WTC11 (cell line): ENCODE data around the gene COL4A2. TPM values are rescaled to one million over a fixed set of nuclear protein-coding genes. Genes with fewer than 3 reads are reported as not detected.

Source experiments
- ATAC-seq: fragments of 200-7000 bp; cut with Tn5 transposase; 2 replicates; pipeline ENCODE4 v1.10.0; 2021; ENCODE audit warnings: mild to moderate bottlenecking, moderate library complexity
- CTCF ChIA-PET: fragments of 300-600 bp; sonication (Branson Sonifier 250); formaldehyde crosslinking; loops from one replicate; lab custom pipeline; 2021; ENCODE audit warnings: antibody characterized with exemption; lab: Charles Lee
- POLR2A ChIA-PET: fragments of 350-600 bp; sonication (Branson Sonifier 250); formaldehyde crosslinking; loops from one replicate; lab custom pipeline; 2021; ENCODE audit warnings: antibody characterized with exemption; lab: Charles Lee
- DNase-seq: peaks from one replicate; pipeline ENCODE4 v3.0.0; 2021; ENCODE audit warnings: low spot score
- H3K27ac Mint-ChIP-seq: 2 replicates; pipeline ENCODE4 v1.8.0; 2021; ENCODE audit warnings: mixed read lengths
- H3K27me3 Mint-ChIP-seq: 2 replicates; pipeline ENCODE4 v1.8.0; 2021; ENCODE audit warnings: low read depth, mild to moderate bottlenecking, moderate library complexity, mixed read lengths
- H3K36me3 Mint-ChIP-seq: 2 replicates; pipeline ENCODE4 v1.8.0; 2021; ENCODE audit warnings: mixed read lengths
- H3K4me1 Mint-ChIP-seq: 2 replicates; pipeline ENCODE4 v1.8.0; 2022; ENCODE audit warnings: mixed read lengths
- H3K4me3 Mint-ChIP-seq: 2 replicates; pipeline ENCODE4 v1.8.0; 2021; ENCODE audit warnings: mild to moderate bottlenecking, moderate library complexity, mixed read lengths
- H3K9me3 Mint-ChIP-seq: 2 replicates; pipeline ENCODE4 v1.8.0; 2021; ENCODE audit warnings: mixed read lengths
- ATF3 ChIP-seq: sonication (generic); formaldehyde crosslinking; conservative IDR thresholded peaks from 2 replicates; pipeline ENCODE4 v1.8.1; 2022; ENCODE audit warnings: mild to moderate bottlenecking, missing genetic modification reagents
- CREB1 ChIP-seq: sonication (generic); formaldehyde crosslinking; IDR thresholded peaks from 2 replicates; pipeline ENCODE4 v1.8.0; 2023; ENCODE audit warnings: mild to moderate bottlenecking, missing genetic modification reagents
- EMX1 ChIP-seq: fragments of 250-450 bp; sonication (Bioruptor Pico); IDR thresholded peaks from 2 replicates; pipeline ENCODE4 v1.8.0; 2021; ENCODE audit warnings: mild to moderate bottlenecking
- HMGXB4 ChIP-seq: sonication (generic); formaldehyde crosslinking; IDR thresholded peaks from 2 replicates; pipeline ENCODE4 v1.8.1; 2023; ENCODE audit warnings: mild to moderate bottlenecking, moderate library complexity, missing genetic modification reagents
- IRF2 ChIP-seq: sonication (generic); formaldehyde crosslinking; IDR thresholded peaks from 2 replicates; pipeline ENCODE4 v1.8.0; 2022; ENCODE audit warnings: low read depth, missing genetic modification reagents, borderline replicate concordance
- KAT7 ChIP-seq: sonication (generic); formaldehyde crosslinking; IDR thresholded peaks from 2 replicates; pipeline ENCODE4 v1.8.1; 2023; ENCODE audit warnings: missing genetic modification reagents, mild to moderate bottlenecking, borderline replicate concordance
- MAX ChIP-seq: sonication (generic); formaldehyde crosslinking; IDR thresholded peaks from 2 replicates; pipeline ENCODE4 v1.8.0; 2022; ENCODE audit warnings: mild to moderate bottlenecking, missing genetic modification reagents
- MXD4 ChIP-seq: fragments of 250-450 bp; sonication (Bioruptor Pico); IDR thresholded peaks from 2 replicates; pipeline ENCODE4 v1.8.0; 2021; ENCODE audit warnings: mild to moderate bottlenecking, moderate library complexity, borderline replicate concordance
- OVOL2 ChIP-seq: fragments of 250-450 bp; sonication (Bioruptor Pico); IDR thresholded peaks from 2 replicates; pipeline ENCODE4 v1.9.0; 2021; ENCODE audit warnings: mild to moderate bottlenecking, borderline replicate concordance
- PRRX2 ChIP-seq: fragments of 250-450 bp; sonication (Bioruptor Pico); IDR thresholded peaks from 2 replicates; pipeline ENCODE4 v1.8.0; 2021; ENCODE audit warnings: mild to moderate bottlenecking
- SMAD4 ChIP-seq: sonication (generic); formaldehyde crosslinking; IDR thresholded peaks from 2 replicates; pipeline ENCODE4 v1.8.0; 2022; ENCODE audit warnings: mild to moderate bottlenecking, missing genetic modification reagents
- SP1 ChIP-seq: sonication (generic); formaldehyde crosslinking; conservative IDR thresholded peaks from 2 replicates; pipeline ENCODE4 v1.8.1; 2022; ENCODE audit warnings: missing genetic modification reagents
- TCF7 ChIP-seq: sonication (generic); formaldehyde crosslinking; IDR thresholded peaks from 2 replicates; pipeline ENCODE4 v1.8.0; 2022; ENCODE audit warnings: mild to moderate bottlenecking, low read depth, missing genetic modification reagents, moderate library complexity
- TEAD4 ChIP-seq: sonication (generic); formaldehyde crosslinking; IDR thresholded peaks from 2 replicates; pipeline ENCODE4 v1.8.0; 2022; ENCODE audit warnings: mild to moderate bottlenecking, missing genetic modification reagents
- TP53 ChIP-seq: sonication (generic); formaldehyde crosslinking; IDR thresholded peaks from 2 replicates; pipeline ENCODE4 v1.8.1; 2023; ENCODE audit warnings: mild to moderate bottlenecking, missing genetic modification reagents
- USF2 ChIP-seq: sonication (generic); formaldehyde crosslinking; IDR thresholded peaks from 2 replicates; pipeline ENCODE4 v1.8.1; 2023; ENCODE audit warnings: mild to moderate bottlenecking, missing genetic modification reagents, moderate library complexity
- ZBTB43 ChIP-seq: sonication (generic); formaldehyde crosslinking; IDR thresholded peaks from 2 replicates; pipeline ENCODE4 v1.8.1; 2023; ENCODE audit warnings: mild to moderate bottlenecking, missing genetic modification reagents
- ZNF121 ChIP-seq: sonication (generic); formaldehyde crosslinking; IDR thresholded peaks from 2 replicates; pipeline ENCODE4 v1.8.0; 2023; ENCODE audit warnings: missing genetic modification reagents
- ZNF232 ChIP-seq: sonication (generic); formaldehyde crosslinking; IDR thresholded peaks from 2 replicates; pipeline ENCODE4 v1.8.0; 2022; ENCODE audit warnings: mild to moderate bottlenecking, missing genetic modification reagents
- ZNF396 ChIP-seq: fragments of 250-450 bp; sonication (Bioruptor Pico); IDR thresholded peaks from 2 replicates; pipeline ENCODE4 v1.8.0; 2021; ENCODE audit warnings: mild to moderate bottlenecking, moderate library complexity, borderline replicate concordance
- ZSCAN18 ChIP-seq: fragments of 250-450 bp; sonication (Bioruptor Pico); IDR thresholded peaks from 2 replicates; pipeline ENCODE4 v2.1.2; 2022; ENCODE audit warnings: mild to moderate bottlenecking, moderate library complexity
- total RNA-seq: library from RNA; stranded (reverse); gene quantifications from 3 replicates; pipeline ENCODE4 v1.2.3, GENCODE V29; 2021
- TF ChIP-seq, protein P1 (sequence below): sonication (generic); formaldehyde crosslinking; IDR thresholded peaks from 2 replicates; pipeline ENCODE4 v1.8.1; 2023; ENCODE audit warnings: mild to moderate bottlenecking, missing genetic modification reagents, moderate library complexity
- TF ChIP-seq, protein P2 (sequence below): fragments of 200-600 bp; IDR thresholded peaks from 2 replicates; pipeline ENCODE4 v1.8.0; 2022; ENCODE audit warnings: antibody characterized with exemption
- TF ChIP-seq, protein P3 (sequence below): sonication (generic); formaldehyde crosslinking; IDR thresholded peaks from 2 replicates; pipeline ENCODE4 v1.8.0; 2023; ENCODE audit warnings: mild to moderate bottlenecking, missing genetic modification reagents

COL4A2 gene
- total RNA-seq, 1 experiment from 2014 or later, result 109 TPM

- TF ChIP-seq MAX (CRISPR knock-in tag) (no peak), ATF3 (CRISPR knock-in tag) (no peak)
These were observed 96.2 kb downstream of the COL4A2 start (continued) for GRCh38 chr13:110403315-110403714.

DNA sequence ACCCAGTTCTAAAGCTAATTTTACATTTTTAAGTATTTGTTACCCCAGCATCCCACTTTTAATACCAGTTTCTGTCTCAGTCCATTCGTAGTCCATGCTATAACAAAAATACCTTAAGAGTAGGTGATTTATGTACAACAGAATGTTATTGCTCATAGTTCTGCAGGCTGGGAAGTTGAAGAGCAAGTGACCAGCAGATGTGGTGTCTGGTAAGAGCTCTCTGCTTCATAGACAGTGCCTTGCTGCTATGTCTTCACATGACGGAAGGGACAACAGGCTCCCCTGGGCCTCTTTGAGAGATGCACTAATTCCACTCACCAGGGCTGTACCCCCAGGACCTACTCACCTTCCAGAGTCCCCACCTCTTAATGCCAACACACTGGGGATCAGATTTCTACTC, 96.6 kb downstream of the COL4A2 start:
- ATAC-seq (no peak), DNase-seq (no peak)
- TF ChIP-seq PRRX2 (CRISPR knock-in tag), result no peak
- TF ChIP-seq KAT7 (CRISPR knock-in tag), result no peak
- TF ChIP-seq, protein P1, sequence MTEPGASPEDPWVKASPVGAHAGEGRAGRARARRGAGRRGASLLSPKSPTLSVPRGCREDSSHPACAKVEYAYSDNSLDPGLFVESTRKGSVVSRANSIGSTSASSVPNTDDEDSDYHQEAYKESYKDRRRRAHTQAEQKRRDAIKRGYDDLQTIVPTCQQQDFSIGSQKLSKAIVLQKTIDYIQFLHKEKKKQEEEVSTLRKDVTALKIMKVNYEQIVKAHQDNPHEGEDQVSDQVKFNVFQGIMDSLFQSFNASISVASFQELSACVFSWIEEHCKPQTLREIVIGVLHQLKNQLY (CRISPR knock-in tag), result no peak
- no peak for TF ChIP-seq SP1
- no peak for TF ChIP-seq TP53 (CRISPR knock-in tag)
- no peak for TF ChIP-seq ZNF396 (CRISPR knock-in tag)
- TF ChIP-seq, protein P2, sequence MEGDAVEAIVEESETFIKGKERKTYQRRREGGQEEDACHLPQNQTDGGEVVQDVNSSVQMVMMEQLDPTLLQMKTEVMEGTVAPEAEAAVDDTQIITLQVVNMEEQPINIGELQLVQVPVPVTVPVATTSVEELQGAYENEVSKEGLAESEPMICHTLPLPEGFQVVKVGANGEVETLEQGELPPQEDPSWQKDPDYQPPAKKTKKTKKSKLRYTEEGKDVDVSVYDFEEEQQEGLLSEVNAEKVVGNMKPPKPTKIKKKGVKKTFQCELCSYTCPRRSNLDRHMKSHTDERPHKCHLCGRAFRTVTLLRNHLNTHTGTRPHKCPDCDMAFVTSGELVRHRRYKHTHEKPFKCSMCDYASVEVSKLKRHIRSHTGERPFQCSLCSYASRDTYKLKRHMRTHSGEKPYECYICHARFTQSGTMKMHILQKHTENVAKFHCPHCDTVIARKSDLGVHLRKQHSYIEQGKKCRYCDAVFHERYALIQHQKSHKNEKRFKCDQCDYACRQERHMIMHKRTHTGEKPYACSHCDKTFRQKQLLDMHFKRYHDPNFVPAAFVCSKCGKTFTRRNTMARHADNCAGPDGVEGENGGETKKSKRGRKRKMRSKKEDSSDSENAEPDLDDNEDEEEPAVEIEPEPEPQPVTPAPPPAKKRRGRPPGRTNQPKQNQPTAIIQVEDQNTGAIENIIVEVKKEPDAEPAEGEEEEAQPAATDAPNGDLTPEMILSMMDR, result no peak
- TF ChIP-seq, protein P3, sequence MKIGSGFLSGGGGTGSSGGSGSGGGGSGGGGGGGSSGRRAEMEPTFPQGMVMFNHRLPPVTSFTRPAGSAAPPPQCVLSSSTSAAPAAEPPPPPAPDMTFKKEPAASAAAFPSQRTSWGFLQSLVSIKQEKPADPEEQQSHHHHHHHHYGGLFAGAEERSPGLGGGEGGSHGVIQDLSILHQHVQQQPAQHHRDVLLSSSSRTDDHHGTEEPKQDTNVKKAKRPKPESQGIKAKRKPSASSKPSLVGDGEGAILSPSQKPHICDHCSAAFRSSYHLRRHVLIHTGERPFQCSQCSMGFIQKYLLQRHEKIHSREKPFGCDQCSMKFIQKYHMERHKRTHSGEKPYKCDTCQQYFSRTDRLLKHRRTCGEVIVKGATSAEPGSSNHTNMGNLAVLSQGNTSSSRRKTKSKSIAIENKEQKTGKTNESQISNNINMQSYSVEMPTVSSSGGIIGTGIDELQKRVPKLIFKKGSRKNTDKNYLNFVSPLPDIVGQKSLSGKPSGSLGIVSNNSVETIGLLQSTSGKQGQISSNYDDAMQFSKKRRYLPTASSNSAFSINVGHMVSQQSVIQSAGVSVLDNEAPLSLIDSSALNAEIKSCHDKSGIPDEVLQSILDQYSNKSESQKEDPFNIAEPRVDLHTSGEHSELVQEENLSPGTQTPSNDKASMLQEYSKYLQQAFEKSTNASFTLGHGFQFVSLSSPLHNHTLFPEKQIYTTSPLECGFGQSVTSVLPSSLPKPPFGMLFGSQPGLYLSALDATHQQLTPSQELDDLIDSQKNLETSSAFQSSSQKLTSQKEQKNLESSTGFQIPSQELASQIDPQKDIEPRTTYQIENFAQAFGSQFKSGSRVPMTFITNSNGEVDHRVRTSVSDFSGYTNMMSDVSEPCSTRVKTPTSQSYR (CRISPR knock-in tag), result no peak
- no peaks in the 10 kb centered on the region for H3K9me3 Mint-ChIP-seq
- peaks cover 20% of the 10 kb centered on the region for H3K4me1 Mint-ChIP-seq
- POLR2A ChIA-PET, result interaction anchor here (0.6 kb wide), 1 partner anchor 275 kb away, joined by 3 read pairs; no protein-coding TSS in a partner anchor
- CTCF ChIA-PET, result no interaction called here
- no peaks in the 10 kb centered on the region for H3K36me3 Mint-ChIP-seq
- H3K4me3 Mint-ChIP-seq, result no peak overlapping the region
- H3K27me3 Mint-ChIP-seq, result no peaks in the 10 kb centered on the region
- H3K27ac Mint-ChIP-seq, result no peak overlapping the region; the same call in 1 of the 2 replicates

DNA sequence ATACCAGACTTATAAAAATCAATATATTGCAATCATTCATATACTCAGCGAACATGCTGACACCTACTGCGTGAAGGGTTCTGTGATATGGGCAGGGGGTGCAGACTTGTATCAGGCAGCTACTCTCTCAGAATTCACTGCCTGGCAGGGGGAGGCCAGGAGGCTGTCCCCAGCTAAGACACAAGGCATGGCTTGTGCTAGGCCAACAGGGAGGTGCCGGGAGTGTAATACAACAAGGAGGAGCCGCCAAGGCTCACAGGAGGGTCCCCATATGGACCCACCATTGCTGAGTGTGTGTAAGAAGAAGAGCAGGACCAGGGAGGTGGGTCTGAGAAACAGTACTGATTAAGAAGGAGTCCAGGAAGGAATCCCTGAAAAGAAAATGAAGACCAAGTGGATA, 97.2 kb downstream of the COL4A2 start:
- no peak for DNase-seq
- CTCF ChIA-PET, result no interaction called here
- Mint-ChIP-seq H3K9me3 (no peaks in the 10 kb centered on the region), H3K27me3 (no peaks in the 10 kb centered on the region), H3K4me1 (peaks cover 20% of the 10 kb centered on the region), H3K36me3 (no peaks in the 10 kb centered on the region), H3K27ac (no peak overlapping the region), H3K4me3 (no peak overlapping the region)
- POLR2A ChIA-PET, result interaction anchor here (0.6 kb wide), 1 partner anchor 275 kb away, joined by 3 read pairs; no protein-coding TSS in a partner anchor
- no peak for ATAC-seq
- no peak for TF ChIP-seq IRF2 (CRISPR knock-in tag)
- TF ChIP-seq ZNF121 (CRISPR knock-in tag), result no peak
- TF ChIP-seq USF2 (CRISPR knock-in tag), result no peak
- TF ChIP-seq CREB1 (CRISPR knock-in tag), result no peak
- no peak for TF ChIP-seq TEAD4 (CRISPR knock-in tag)
- no peak for TF ChIP-seq ZNF232 (CRISPR knock-in tag)
- no peak for TF ChIP-seq ZSCAN18 (CRISPR knock-in tag)
- no peak for TF ChIP-seq ZBTB43
- no peak for TF ChIP-seq TCF7 (CRISPR knock-in tag)
- TF ChIP-seq KAT7 (CRISPR knock-in tag), result no peak
- no peak for TF ChIP-seq OVOL2
- TF ChIP-seq EMX1 (CRISPR knock-in tag), result no peak
- no peak for TF ChIP-seq SMAD4
- TF ChIP-seq MXD4 (CRISPR knock-in tag), result no peak
- TF ChIP-seq HMGXB4, result no peak
